GM19467 (cell line): ENCODE results near the gene MAGI2.

Experiments used
- ATAC-seq: cut with Tn5 transposase; IDR thresholded peaks from one replicate; pipeline ENCODE4 v1.9.1; 2021; ENCODE audit warnings: mild to moderate bottlenecking, moderate library complexity; ENCODE audit not compliant: unreplicated experiment

Gene MAGI2

DNA sequence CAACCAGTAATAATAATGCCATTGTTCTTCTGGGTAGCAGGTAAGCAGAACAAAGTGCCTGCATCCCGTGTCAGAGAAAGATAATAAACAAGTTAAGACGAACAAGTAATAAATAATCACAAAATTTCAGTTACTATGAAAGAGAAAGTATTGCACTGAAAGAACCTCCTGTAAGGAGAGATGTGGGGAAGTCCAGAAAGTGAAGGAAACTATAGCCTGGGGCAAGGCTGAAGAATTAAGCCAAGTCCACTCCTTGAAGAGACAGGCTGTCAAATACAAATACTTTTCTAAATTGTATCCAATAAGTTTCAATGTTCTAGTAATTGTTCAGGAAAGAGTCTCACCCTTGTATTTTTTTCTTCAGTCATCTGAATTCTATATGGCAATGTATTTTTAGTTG lies 611.4 kb downstream of the MAGI2 start:
- no peak for ATAC-seq

DNA sequence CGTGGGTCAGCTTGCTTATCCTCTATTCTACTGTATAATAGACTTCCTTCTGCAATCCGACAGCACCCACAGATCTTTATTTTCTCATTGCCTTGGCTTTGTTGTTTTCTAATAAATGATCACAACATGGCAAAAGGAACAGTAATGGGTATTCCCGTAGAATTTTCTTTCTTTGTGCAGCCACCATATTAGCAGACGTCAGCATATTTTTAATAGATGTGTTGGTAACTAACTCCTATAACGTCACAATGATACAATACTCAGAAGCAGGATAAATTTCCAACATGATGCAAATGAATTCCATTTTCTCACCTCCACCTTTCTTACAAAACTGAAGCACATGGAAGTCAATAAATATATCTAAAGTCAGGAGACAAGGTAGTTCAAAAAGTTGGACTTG lies 617.6 kb downstream of the MAGI2 start:
- ATAC-seq = no peak

DNA sequence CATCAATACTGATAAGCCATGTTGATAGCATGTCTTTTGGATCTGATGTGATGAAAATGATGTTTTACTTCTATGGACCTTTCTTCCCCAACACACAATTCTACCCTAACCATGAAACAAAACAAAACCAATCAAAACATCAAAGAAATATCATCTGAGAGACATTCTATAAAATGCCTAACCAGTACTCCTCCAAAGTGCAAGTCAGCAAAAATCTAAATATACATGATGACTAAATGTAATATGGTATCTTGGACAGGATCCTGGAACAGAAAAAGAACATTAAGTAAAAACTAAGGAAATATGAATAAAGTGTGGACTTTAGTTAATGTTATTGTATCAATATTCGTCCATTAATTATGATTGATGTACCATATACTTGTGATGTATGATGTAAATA lies 625.1 kb downstream of the MAGI2 start:
- ATAC-seq = no peak

DNA sequence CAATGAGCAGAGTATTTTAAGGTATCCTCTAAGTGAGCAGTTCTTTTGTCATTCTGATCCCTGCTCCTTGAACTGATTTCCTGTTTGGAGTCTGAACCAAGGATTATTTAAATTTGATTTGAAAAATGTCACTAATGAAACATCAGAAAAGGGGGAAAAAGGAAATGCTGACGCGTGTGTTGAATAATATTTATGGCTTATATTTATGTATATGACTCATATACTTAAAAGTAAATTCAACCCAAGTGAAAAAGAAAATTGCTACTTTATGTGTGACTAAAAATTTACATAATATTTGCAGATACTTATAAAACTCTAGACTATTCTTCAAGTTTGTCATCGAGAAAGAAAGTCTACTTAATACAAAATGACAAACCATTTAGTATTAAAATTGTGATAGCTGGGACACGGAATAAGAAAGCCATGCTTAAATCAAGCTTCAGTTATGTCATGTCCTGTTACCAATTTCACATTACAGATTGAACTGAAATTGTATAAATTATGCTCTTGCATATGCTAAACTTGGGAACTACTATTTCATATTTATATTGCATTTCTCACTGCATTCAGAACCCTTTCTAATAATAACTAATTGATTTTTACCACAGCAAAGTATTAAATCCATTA lies 649.9 kb downstream of the MAGI2 start:
- ATAC-seq = no peak

DNA sequence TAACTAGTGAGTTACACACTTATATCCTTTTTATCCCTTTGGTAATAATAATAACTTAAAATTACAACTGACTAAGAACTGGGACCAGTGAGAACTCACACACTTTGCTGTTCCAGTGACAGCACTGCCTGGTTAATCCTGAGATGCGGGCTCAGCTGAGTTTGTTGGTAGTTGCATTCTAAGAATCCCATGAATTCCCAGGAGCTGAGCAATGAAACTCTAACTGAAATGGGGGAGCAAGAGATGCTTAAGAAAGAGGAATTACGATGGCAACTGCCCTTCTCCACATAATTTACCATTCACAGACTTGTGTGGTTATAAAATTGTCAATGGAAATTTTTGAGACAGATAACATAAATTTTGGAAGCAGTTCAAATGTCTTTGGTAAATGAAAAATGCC lies 659.4 kb downstream of the MAGI2 start:
- ATAC-seq = no peak

DNA sequence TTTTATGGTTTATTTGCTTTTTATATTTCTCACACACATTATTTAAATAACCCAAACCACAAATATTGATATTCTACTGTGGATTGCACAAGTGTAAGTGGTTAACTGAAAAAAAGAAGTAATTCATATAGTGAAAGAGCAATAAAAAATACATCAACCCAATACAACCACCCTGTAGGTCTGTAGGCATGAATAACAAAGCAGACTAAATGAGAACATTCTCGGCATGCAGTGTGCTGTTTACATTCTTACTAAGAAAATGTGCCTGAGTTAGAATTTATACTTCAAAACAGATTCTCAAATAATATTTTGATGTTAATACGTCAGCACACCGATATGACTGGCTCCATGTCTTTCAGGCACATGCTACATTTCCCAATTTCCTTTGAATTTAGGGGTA lies 660.8 kb downstream of the MAGI2 start:
- no peak for ATAC-seq

DNA sequence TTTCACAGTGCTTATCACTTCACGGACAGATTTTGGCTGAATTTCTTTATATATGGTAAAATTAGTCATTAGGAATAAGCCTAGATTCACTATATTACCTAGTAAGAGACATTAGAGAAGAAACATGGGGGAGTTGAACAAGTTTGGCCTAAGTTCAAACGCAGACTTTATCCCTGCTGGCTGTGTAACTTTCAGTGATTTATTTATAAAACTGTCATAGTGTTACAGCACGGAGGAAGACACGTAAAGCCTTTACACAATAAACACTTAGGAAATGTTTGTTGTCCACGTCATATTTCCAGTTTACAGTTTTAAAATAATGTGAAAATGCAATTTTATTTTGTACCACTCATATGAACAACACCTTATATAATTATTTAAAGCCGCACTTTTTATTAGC lies 661.5 kb downstream of the MAGI2 start:
- no peak for ATAC-seq

DNA sequence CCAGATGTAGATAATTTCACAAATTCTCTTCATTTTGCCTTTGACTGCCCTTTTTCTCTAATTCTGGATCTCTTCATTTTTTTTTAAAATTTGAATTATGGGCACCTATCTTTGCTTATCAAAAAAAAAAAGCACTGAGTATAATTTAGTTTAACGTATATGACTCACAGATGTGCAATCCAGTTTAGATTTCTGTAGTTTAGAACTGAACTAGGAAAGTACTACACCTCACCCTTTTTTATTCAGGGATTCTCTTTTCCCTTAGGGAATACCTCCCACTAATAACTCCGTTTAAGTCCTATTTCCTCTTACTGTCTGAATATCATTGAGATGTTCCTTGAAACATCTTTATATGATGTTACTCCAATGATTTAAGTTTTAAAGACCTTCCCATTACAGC lies 665.0 kb downstream of the MAGI2 start:
- ATAC-seq = no peak

DNA sequence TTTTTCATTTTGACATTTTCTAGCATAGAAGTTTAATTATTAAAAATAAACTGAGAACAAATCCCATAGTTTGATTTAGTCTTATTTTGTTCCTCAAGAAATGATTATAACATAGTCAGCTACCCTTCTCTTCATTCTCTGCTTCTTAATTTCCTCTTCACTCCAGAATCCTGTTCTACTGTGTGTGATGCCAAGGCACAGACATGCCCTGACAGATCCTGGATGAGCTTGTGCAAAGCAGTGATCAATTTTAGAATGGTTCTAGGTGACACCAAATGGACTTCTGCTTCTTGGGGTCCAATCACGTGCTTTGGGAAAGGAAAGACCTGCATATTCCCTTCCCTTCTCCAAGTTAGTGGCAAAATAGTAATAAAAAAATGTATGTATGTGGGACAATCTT lies 665.6 kb downstream of the MAGI2 start:
- no peak for ATAC-seq

DNA sequence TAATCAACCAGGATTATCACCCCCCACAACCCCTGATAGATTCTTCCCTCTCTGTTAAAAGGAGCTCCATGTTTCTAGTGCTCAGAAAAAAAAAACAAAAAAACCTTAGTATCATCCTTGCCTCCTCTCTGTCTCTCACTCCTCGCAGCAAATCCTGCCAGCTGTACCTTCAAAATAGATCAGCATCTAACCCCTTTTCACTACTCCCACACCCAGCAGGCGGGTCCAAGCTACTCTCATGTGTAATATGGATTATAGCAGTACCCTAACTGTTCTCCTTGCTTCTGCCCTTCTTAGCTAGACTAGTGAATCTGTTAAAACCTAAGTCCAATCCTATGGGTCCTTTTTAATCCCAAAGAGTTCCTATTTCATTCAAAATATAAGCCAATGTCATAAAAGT lies 667.4 kb downstream of the MAGI2 start:
- no peak for ATAC-seq

DNA sequence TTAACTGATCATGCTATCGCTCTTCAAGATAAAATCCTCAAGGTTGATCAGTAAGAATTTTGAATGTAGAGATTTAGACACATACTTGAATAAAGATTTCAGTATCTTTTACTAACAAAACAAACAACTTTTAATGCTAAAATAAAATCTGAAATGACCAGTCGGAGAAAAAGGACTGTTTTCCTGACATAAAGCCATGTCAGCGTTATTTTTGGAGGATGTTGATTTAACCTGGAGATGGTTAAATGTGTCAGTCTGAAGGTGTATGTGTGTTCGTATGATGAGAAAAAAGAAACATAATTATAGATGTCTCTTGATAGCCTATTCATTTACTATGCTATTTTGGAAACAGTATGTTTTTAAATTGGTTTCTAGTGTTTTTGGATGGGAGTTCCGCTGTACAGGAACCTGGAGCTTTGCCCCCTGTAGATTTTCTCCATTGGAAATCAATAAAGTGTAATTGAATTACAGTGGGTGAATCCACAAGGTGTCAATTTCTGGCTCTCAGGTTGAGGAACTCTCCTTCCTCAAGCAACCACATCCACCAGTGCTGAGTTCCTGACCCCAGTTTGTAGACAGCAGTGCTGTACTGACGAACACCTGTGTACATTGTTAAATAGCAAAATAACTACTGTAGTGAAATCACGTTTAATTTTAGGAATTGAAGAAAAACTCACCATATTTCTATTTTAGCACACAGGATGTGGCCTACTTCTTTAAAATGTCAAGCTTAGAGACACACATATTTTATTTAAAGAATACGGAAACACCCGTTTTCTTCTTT lies 670.1 kb downstream of the MAGI2 start:
- ATAC-seq = no peak

DNA sequence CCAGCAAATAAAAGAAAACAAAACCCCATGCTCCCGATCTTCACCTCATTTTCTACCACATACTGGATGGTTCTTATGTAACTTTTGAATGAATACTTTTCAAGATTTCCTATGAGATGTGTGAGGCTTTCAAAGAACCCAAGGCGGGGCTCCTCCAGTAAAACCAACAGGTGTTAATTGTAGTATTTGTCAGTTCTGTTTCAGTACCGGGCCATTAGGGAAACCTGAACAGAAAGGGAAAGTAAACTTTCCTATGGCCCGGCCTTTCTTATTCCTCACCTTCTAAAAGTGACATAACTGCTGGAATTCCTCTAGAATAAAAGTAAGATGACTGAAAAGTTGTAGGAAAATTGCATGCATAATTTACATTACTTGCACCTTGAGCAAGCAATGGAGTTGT lies 672.9 kb downstream of the MAGI2 start:
- no peak for ATAC-seq

DNA sequence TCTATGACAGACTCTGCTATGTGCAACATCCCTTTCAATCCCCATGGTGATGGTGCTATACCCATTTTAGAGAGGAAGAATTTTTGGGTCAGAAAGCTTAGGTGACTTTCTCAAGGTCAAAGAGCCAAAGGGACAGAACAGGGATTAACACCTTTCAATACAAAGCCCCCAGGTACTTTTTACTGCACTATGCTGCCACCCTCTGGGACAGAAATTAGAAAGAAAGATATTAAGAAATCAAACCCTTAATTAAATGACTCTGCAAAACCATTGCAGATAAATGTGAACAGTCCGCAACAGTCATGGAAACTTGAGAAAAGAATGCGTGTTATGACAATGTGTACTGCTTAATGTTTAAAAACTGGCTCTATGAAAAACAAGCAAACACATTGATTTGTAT lies 673.7 kb downstream of the MAGI2 start:
- ATAC-seq = no peak

DNA sequence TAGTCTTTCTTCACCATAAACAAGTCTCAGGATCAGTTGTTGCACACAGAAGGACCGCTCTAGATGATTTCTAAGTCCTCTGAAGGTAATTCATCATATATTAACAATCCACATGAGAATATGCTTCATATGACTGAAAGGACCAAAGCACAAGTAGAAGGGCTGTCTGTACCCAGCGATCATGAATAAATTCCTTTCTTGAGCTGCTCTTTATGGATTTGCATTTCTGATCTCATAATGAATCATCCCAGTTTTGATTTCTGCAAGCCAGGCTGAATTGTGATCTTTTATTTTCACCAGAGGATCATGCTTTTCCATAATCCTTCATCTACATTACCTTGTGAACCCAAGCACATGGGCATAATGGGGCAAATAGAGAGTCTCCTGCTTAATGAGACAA lies 675.6 kb downstream of the MAGI2 start:
- no peak for ATAC-seq

DNA sequence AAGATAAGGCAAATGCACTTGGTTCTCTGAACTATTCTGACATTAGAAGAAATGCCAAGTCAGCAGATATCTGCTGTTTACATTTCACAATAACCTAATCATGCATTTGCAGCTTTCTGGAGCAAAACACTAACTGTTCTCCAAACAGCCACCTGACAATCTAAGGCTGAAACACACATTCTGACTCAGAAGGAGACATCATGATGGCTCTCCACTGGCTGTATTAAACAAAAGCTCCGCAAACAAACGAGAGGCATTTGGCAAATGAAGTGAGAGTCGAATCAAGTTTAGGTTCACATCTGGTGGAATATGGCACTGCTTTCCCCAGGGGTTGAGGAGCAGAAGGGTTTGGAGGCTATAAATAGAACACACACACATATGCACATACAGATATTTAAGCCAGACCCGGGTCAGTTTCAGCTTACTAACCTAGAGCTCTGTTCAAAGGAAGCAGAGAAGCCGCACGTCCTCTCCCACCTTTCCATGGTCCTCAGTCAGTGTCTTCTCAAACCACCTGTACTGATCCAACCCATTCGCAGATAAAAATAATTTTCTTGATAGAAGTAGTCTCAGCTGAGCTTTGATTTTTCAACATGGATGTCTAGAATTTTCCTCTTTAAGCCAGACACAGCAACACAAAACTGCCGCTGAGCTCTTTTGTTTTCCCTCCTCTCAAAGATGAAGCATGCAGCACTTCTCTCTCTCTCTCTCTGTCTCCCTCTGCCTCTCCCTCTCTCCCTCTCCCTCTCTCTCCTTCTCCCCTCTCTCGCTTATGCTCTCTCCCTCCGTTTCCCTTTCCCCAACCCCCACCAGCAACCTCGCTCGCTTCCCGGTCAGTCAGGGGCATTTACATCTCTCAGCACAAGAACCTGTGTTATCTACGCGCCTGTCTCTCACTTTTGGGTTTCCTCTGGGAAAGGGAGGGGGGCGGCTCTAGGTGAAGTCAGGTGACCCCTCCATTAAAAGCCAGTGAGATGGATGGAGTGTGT lies 682.8 kb downstream of the MAGI2 start:
- no peak for ATAC-seq

DNA sequence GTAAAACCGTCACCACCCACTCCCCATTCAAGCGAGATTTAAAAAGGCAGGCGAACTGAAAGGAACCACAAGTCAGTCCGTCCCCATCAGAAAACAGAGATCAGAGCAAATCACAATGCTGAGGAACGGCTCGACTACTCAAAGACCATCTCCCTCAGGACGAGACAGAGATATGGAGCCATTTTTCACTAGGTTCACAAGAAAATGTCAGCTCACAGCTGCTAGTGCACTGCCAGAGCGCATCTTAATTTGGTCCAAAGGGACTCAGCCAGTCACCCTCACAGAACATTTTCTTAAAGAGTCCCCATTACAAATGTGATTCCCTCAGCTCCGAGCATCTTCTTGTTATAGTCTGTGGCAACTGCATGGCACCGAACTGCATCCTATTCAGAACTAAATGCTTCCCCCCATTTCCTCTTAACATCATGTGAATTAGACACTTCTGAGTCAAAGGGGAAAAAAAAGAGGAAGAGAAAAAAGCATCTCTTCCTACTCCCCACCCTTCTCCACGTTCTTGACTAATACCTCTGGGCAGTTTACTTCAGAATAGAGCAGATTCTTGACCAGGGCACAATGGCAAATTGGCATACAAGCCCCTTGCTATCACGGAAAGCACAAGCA lies 683.9 kb downstream of the MAGI2 start:
- ATAC-seq = peak; percentile 91

DNA sequence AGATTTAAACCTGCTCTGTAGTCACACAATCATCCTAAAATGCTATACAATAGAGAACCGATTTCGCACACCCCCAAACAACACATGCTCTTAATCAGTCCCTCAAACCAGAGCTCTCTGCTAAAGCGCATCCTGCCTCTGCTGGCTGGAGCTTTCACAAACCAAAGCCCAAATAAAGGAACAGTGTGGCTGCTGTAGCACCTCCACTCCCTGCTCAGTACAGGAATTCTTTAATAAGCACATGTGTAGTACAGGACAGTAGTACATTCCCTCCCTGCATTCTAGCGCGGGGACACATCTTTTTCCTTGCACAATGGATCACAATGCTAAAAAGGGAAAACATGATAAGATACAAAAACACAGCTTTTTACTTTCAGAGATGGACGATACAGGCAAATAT lies 684.6 kb downstream of the MAGI2 start:
- no peak for ATAC-seq

DNA sequence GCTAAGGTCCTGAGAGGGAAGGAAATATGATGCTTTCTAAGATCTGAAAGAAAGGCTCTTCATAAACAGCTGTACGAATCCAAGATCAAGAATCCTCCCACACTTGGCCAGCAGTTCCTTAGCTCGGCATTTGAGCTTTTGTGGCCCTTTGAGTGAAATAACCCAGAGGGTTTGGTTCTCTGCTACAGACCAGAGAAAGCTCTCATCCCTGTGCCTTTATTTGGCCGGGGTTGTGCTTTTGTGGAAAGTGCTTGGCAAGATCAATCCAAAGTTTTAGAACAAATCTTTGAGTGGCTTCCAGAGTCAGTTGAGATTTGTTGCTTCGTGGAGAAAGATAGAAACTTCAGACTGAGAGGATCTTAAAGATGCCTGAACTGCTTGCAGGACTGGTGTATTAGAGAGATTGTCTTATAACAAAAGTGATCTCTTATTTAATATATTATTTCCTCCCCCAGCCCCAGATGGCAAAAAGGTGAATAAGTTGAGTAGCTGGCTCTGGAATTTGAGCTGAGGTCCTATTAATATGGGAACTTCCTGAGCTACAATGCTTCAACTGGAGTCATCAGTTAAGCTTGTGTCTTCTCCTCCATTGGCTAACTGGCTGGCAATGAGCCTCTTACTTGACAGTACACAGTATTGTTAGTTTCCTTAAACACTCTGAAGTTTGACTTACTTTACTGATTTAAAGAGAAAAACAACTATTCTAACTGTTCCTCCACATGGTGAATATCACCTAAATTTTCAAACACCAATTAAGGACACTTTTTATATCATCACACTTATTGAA lies 687.3 kb downstream of the MAGI2 start:
- ATAC-seq = no peak

DNA sequence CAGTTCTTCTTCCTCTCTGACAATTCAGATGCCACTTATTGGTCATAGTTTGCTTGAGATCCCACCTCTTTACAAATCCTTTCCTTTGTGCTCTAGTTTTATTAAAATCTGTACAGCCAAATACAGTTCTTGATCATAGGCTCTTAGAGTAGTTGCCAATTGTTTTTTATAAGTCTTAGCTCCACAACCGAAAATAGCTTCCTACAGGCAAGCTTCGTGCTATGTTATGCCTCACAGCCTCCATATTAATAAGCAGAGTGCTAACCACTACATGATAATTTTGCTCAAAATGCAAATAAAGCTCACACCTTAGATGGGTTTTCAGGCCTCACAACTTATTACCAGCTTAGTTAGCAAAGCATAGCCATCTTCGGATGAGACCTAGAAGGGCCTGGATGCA lies 688.9 kb downstream of the MAGI2 start:
- no peak for ATAC-seq

DNA sequence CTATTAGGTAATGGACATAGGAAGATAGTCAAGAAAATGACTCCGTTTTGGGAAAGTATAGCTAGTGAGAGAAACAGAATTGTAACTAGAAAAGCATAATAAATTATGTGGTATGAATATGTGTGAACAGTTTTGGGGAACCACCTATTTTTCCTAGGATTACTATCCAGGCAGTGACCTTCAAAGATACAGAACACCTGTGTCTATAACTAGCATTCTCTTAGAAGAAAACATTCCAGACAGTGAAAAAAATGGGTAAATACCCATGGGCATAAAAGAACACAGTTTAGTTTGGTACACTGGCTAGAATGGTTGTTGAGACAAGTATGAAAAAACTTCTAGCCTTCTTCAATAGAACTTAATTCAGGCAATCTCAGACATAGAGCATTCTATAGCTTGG lies 690.8 kb downstream of the MAGI2 start:
- no peak for ATAC-seq
